ENCODE data around the gene RELT.
"Not testable (repeated sequence)": the region's sequence is repeated elsewhere in the genome, so short reads cannot be mapped to it uniquely, and the experiment has no call there.

Gene RELT

GRCh38 chr11:73428227-73428626 is 52.0 kb downstream of the RELT start:
- in situ Hi-C loops (cut with HindIII; ENCODE audit: low sequenced_read_pairs) = no loop called here

DNA sequence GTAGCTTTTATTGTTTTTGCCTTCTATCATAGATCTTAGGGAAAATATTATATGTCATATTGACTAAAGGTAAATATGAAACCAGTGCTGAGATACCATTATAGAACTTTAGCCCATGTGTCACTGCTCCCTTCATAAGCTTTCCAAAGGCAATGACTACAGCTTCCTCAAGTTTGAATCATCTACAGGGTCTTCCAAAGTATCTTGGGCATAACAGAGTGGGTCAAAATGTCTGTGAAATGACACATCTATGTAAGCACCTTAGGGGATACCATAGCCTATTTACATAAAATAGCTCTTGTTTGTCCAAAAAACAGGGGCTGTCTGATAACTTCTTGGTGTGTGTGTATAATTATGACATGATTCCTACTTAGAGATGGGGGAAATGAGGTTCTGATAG is 52.5 kb downstream of the RELT start:
- in situ Hi-C loops (cut with HindIII; ENCODE audit: low sequenced_read_pairs) = no loop called here

DNA sequence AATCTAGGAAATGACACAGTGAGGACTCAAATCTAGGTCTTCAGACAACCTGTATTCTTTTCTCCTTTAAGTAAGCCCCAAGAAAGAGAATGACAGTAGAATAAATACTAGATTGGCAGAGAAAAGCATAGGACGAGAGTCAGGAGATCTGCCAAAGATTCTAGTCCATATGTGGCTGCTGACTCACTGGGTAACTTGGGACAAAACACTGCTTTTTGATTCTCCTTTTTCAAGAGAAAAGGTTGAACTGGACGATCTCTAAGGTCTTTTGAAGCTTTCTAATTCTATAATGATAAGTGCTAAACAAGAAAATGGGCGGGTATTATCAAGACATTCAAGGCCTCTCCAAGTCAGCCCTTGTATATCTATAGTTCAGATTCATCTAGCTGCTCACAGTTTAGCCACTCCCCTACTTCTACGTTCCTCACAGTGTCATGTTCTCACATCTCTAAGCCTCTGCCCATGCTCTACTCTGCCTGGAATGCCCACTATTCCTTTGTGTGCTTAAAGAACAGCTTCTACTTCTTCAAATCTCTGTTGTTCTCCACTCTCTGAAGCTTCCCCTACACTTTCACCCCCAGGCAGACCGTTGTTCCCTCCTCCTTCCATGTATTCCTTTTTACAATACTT is 53.0 kb downstream of the RELT start:
- in situ Hi-C loops (cut with HindIII; ENCODE audit: low sequenced_read_pairs) = no loop called here

GRCh38 chr11:73430326-73430725 is 54.1 kb downstream of the RELT start:
- in situ Hi-C loops (cut with HindIII; ENCODE audit: low sequenced_read_pairs) = no loop called here

DNA sequence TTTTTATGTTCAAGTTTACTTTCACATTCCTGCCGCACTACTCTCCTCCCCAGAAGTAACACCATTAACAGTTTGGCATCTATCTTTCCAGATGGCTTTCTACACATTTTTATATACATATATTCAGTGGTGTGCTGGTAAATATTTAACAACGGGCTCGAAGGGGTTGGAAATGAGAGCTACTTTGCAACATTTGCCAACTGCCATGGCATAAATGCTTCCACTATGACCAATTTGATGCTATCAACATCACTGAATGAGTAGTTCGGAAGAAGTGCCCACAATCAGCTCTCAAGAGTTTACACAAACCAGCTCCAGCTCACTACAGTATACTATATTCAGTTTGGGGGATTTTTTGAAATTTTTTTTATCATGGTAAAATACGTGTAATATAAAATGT is 55.2 kb downstream of the RELT start:
- in situ Hi-C loops (cut with HindIII; ENCODE audit: low sequenced_read_pairs) = no loop called here

- in situ Hi-C loops (cut with HindIII; ENCODE audit: low sequenced_read_pairs) = not testable (repeated sequence)
Measured at GRCh38 chr11:73436859-73437258, 60.7 kb downstream of the RELT start.

DNA sequence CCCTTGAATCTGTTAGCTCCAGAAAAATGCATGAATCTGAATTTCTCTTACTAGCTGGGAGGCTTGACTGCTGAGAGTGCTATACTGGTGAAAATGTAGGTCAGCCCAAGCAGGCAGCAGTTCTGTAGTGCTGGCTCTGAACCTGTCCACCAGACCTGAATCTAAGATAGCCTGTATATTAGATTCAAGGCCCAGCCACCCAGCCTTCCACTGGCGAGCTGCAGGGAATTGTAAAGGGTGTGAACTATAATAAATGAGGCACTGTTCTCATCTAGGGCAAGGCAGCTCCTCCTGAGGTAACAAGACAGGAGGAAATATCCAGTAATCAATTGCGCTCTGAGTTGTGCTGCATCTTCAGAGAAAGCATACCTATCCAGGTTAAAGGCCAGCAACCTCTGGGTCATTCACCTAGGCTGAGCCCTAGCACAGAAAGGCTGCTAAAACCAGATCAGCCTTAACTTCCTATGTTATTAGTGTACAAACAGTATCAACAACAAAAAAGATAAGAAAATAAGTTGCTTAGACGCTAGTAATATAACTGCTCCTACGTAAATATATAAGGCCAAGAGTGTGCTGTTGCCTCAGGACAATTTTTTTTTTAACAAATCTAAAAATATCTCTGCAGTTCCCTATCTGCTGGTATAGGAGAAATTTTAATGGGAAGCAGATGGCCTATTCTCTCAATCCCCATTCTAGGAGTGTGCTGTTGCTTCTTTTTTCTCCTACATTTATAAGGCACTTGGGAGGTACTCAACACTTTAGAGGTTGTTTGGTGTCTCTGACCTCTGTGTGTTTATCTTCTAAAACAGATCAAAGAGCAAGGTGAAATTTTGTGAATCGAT is 63.0 kb downstream of the RELT start:
- in situ Hi-C loops (cut with HindIII; ENCODE audit: low sequenced_read_pairs) = no loop called here

DNA sequence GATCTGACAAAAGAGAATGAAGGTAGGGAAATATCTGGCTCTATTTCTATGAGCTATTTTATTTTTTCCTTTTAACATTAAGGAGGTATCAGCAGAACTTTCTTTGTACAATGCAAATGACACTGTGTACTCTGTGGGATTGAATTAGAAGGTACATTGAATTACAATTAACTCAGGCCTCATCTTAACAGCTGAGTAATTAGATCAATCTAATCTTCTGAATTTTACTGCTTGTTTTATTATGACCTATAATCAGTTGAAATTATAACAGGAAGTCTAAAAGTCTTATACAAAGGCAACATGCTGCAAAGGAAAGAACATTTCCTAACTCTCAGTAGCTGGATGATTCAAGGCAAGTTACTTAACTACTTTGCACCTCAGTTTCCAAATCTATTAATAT is 69.8 kb downstream of the RELT start:
- in situ Hi-C loops (cut with HindIII; ENCODE audit: low sequenced_read_pairs) = no loop called here

GRCh38 chr11:73446766-73447165 is 70.6 kb downstream of the RELT start:
- in situ Hi-C loops (cut with HindIII; ENCODE audit: low sequenced_read_pairs) = no loop called here

Data from DLD1 (cell line).